DMS53 treated with DMSO at 0.1 percent for 48 hours (cell line): ENCODE data around the gene NELFB.
A peak's percentile ranks its signal among the peaks of the same experiment; 100 is the strongest.

Experiments used
- DNase-seq: peaks from one replicate; lab custom pipeline; 2025; ENCODE audit not compliant: unreplicated experiment; lab: John Stamatoyannopoulos, UW

The NELFB gene

DNA sequence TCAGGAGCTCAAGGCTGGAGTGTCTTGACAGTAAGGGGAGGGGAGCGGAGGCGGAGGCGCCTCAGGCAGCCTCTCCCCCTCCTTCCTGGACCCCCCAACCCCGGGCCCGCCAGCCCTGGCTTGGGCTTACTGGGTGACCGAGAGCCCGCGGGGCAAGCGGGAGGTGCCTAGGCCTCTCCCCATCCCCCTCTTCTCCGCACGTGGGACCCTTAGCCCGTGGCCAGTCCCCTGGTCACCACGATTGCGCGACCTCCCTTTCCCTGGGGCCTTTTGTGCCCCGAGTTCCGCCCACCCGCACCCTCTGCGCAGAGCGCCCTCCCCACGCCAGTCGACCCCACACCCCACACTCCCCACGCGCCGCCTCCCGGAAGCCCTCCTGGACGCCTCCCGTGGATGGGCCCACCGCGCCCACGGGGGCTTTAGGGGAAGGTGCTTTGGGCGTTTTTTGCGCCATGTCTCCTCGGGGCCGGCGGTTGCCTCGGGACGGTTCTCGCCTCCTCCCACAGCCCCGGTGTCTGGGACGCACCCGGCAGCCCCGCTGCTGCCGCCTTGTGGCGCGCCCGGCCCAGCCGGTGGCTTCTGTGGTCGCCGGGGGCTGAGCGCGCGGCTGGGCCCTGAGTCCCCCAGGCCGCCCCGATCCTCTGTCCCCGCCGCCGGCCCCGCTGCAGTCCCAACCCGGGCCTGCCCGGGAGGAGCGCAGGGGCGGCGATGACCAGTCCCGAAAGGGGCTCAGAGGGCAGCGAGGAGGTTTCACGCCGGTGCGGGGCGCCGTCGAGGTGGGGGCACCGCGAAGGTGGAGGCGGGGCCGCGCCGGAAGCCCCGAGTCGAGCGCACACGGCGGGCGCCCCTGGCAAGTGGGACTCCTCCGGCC lies 25.6 kb downstream of the NELFB start:
- DNase-seq, result no peak

DNA sequence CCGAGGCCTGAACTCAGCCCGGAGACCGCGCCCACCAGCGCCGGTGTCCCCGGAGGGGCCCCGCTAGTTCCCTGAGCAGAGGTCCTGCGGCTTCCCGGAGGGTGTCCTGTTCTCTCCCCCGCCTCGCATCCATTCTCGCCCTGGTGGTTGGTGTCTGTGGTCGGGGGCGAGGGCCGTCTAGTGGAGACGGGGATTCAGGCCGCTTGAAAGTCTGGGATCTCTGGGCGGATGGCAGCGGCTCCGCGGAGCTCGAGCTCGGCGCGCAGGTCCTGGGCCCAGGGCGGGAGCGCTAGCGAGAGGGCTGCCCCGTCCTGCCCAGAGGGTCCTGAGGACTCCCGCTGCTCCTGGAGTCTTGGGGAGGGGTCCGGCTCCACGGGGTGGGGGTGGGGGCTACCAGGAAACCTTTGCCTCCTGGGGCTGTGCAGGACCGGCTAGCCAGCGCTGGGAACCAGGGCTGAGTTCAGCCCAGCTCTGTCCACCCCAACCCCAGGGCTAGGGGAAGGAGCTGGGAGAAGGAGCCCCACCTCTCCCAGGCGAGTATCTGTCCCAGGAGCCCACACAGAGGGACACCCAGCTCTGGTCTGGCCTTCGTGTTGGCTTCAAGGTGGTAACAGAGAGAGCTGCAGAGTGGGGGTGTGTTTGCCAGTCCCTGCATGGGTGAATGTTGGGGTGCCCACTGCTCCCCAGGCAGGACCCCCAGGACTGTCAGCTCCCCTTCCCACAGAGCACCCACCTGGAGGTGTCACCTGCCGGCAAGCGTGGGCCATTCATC lies 26.4 kb downstream of the NELFB start:
- no peak for DNase-seq

DNA sequence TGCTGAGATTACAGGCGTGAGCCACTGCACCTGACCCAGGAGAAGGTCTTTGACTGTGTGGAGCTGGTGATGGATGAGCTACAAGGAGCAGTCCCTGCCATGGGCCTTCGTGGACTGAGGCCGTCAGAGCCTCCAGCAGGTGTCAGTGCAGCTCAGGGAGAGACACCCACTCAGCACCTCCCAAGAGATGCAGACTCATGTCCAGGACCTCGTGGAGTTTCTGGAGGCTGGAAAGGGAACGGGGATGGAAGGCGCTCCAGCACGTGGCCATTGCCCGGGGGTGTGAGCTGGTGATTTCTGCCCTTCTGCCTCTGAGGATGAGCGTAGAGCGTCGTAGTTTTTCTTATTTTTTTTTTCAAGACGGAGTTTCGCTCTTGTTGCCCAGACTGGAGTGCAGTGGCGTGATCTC lies 31.9 kb downstream of the NELFB start:
- DNase-seq, result peak; percentile 66

DNA sequence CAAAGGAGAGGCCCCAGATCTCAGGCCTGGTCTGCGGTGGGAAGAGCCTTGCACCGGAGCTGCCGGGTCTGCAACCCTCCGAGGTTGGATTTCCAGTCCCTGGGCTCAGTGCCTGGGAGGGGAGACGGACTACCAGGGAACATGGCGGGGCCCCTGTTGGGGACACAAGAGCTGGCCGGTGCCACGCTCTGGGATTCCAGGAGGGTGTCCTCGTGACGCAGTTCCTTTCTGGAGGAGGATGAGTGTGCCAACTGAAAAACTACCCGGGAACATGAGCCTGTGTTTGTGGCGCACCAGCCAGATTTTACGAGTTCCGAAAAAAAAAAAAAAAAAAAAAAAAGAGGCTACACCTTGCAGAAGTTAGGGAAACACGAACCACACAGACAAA lies 38.0 kb downstream of the NELFB start:
- DNase-seq, result no peak

DNA sequence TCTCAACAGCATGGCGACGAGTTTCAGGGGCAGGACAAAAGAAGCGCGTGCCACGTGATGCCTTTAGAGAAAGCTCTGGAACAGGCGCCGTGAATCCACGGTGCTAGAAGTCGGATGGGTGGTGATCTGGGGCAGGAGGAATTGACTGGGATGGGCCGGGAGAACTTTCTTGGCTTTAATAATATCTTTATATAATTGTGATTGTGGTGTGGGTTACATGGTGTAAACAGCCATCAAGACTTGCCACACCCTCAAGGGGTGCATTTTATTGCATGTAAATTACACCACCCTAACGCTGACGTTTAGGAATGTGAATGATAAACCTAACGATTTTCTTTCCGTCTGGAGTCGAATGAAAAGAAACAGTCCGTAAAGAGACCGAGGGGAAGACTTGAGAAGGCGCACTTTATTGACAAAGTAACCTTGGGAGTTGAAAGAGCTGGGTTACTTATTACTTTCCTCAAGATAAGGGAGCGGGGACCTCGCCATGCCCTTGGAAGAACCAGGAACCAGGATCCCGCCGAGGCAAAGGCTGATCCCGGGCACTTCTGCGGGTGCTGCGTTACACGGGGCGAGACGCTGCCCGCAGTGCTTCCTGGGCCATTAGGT lies 38.5 kb downstream of the NELFB start:
- no peak for DNase-seq

DNA sequence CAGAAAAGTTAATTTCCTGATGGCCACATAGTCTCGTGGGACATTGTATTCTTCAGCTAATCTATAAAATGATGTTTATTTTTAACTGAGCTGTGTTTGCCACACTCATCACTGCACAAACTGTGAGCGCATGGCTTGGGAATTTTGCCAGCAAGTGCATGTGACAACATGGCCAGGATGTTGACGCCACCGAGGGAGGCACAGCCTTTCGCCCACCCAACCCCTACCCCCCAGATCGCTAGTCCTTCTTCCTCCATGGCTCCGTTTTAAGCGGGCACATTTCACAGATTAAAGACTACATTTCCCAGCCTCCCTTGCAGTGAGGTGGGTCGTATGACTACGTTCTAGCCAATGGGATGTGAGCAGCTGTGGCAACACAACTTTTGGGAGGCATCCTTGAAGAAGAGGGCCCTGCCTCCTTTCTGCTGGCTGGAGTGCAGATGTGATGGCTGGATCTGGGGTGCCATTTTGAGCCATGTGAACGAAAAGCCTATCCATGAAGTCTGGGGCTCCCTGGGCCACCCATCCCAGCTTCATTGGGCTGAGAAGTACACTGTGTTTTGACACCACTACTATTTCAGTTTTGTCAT lies 39.1 kb downstream of the NELFB start:
- DNase-seq, result peak; percentile 35

DNA sequence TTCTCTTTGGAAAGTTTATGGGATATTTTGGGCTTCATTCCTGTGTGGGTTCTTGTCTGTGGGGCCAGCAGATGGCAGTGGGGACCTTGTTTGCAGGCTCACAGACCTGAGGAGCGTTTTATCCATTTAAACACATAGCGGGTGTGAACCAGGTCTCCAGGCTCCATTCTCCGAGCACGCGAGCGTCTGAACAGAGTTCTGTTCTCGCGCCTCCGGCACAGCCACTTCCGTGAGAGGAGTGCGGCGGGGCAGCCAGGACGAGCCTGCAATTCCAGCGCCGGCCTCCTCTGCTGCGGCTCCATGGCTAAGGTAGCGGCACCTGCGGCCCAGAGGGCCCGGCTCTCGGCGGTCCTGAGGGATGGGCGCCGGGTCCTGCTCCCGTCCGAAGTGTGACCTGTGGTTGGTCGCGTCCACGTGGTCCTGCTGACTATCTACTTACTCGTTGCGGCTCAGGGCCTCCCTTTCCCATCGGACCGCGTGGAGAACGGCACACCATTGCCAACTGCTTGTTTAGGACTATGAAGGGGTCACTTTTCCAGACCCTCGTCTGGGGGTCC lies 39.6 kb downstream of the NELFB start:
- DNase-seq, result peak; percentile 49

DNA sequence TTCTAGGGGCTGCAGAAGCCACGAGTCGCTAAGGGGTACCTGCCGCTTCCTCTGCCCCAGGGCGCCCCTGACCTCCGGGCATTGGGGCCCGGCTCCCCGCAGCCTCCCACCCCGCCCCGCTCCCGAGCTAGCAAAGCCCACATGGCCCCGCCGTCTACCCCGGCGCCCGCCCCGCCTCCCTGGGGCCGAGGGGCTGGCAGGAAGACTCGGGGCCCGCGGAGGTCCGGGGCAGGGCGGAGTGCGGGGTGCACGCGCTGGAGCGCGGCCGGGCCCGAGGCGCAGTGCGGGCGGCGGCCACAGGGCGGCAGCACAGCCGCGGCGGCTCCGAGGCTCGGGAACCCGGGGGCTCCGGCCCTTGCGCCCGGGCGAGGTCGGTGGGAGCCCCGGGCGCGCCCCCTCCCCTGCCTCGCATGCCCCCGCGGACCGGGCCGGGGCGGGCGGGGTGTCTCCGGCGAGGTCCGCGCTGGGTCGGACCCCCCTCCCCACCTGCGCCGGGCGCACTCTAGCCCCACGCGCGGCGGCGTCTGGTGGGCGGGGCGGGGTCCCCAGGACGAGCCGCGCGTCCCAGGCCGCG lies 40.2 kb downstream of the NELFB start:
- peak; percentile 11 for DNase-seq

DNA sequence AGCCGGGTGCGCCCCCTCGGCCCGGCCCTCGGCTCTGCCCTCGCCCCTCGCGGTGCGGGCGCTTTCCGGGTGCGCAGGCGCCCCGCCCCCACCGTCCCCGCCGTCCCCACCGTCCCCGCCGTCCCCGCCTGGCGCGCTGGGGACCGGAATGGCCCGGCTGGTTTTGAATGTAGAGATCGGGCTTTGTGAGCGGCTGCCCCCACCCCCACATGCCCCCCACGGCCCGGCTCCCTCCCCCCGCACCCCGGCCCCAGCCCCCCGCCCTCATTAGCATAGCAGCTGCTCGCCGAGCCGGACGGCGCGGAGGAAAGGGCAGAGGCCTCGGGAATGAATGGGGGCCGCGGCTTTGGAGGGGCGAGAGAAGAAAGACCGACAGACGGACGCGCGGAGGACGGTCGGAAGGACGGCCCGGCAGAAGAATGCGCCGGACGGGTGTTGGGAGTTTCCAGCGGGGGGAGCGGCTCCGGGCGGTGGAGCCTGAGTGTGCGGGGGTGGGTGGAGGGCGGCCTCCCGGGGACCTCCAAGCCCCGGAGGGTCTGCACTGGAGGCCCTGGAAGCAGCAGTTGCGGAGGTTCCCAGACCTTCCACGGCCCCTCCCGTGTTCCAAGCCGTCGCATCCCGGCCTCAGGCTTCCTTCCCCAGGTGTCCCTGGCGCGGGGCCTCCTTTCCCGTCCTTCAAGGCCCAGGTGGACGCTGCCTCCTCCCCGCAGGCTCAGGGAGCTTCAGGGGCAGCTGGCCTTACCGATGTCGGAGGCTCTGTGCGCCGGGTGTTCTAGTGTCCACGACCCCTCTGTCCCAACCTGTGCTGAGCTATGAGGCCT lies 40.9 kb downstream of the NELFB start:
- no peak for DNase-seq

DNA sequence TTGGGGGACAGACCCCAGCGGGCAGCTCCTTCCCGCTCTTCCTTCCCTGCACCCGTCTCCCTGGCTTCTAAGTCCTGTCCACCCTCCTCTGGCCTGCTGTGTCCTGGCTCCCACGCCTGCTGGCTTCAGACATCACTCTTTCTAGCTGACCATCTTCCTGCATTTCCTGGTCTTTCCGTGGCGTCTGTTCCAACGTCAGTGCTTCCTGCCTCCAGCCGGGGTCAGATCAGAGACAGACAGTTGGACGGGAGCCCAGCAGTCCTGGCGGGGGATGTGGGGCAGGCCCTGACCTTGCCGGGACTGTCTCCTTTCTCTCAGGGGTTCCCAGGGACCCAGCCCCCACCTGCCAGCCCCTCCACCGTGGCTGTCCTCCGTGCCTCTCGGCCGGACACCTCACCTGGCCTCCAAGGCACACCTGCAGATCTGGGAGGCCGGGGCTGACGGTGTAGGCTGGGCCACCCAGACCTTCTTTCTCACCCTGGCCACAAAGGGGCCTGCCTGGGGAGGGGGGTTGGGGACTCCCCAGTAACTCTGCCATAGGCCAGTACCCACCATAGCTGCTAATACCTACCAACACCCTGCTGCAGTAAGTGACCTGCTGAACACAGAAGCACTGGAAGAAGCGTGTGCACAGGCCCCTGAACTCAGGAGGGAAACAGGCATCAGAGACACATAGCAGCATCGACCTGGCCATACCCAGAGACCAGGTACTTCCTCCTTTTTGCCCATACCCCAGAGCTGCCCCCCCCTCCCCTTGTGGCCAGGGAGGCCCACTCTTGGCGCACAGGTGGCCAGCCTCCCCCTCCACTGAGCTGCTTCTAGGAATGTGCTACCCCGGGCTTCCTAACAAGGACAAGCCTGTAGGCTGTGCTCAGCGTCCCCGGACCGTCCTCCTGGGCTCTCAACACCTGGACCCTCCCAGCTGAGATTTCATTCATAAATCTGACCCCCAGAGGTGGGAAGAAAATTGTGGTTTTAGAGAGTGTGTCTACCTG lies 41.8 kb downstream of the NELFB start:
- DNase-seq, result no peak

DNA sequence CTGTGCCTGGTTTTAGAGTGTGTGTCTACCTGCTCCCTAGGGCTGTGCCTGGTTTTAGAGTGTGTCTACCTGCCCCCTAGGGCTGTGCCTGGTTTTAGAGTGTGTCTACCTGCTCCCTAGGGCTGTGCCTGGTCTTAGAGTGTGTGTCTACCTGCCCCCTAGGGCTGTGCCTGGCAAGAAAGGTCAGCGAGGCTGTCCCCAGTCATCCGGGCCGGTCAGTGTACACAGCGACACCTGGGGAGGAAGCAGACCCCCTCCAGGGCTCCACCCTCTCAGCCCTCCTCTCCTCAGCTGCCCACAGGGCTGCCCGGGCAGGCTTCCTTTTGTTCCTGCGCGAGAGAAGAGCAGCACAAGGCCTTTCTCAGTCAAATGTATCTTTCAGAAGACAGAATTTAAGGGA lies 42.8 kb downstream of the NELFB start:
- DNase-seq, result no peak

DNA sequence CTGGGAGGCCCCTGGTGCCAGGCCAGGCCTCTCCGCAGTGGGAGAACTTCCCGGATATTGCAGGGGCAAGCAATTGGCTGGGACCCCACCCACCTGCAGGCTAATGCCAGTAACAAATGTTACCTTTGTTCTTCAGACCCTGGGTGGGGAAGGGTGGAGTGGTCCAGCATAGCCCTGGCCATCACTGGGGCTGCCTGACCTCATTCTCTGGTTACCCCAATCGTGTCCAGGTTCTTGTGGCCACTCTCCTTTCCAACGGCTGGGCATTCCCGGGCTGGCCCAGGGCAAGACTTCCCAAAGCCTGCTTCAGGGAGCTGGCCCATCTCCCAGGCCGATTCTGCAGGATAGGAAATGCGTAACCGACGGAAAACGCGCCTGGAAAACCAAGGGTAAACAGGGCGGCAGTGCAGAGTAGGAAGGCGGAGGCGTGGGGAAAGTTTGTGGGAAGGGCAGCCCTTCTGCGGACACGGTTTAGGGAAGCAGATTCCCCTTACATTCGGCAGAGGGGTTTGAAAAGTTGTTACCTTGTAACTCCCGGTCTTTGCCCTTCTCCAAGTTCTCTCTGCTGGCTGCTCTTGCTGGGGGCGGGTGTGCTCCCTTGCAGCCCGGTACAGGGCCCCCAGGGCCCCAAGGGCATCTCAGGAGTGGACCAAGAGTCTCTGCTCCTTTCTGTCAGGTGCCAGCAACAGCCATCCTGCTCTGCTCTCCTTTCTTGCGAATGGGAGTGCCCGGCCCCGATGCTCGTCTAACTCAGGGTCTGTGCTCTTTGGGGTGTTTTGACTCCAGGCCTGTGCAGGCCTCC lies 43.5 kb downstream of the NELFB start:
- DNase-seq, result no peak

DNA sequence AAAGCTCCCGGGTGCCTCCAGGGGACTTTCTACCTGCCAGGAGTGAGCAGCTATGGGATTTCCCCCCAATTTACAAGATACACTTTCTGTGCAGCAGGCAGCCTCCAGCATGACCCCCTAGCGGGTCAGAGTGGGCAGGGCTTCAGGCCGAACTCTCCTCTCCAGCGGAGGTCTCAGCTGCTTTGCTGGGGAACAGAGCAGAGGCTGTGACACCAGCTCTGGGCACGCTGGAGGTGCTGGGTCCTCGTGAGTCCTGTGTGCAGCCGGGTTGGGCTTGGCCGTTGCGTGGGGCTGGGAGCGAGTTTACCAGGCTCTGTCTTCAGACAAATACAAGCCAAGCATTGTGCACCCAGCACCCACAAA lies 44.1 kb downstream of the NELFB start:
- no peak for DNase-seq

DNA sequence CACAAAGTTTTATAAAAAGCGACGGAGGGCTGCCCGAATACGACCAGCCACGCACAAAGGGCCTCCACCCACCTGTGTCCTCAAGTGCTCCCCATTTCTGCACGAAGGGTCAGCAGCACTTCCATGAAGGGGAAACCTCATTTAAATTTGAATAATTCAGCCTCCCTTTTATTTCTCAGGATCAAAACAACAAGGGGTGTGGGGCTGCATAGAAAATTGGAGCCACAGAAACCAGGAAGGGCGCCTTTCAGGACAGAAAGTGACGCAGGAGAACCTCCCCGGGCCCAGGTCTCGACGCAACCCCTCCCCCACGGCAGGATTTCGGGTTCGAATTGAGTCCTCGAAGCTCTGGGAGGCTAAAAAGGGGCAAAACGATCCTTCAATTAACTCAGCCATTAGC lies 44.8 kb downstream of the NELFB start:
- no peak for DNase-seq

DNA sequence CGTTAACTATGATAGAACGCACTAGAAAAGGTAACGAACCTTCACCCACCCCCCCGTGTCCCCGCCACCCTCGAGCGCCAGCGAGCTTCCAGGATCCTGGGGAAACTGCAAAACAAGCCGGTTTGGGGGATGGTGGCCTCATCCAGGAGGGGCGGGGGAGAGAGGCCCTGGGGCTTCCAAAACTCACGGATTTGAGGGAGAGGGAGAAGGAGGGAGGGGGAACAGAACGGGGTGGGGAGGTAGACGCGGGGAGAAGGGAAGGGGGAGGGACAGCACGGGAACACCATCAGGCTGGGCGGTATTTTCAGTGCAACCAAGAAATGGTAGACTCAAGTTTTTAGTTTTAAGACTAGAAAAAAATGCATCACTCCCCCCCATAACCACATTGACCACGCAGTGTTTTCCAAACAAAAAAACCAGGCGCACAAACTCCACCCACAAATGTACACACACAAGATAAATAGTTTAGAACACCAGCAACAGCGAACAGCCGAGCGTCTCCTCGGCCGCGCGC lies 45.5 kb downstream of the NELFB start:
- no peak for DNase-seq

DNA sequence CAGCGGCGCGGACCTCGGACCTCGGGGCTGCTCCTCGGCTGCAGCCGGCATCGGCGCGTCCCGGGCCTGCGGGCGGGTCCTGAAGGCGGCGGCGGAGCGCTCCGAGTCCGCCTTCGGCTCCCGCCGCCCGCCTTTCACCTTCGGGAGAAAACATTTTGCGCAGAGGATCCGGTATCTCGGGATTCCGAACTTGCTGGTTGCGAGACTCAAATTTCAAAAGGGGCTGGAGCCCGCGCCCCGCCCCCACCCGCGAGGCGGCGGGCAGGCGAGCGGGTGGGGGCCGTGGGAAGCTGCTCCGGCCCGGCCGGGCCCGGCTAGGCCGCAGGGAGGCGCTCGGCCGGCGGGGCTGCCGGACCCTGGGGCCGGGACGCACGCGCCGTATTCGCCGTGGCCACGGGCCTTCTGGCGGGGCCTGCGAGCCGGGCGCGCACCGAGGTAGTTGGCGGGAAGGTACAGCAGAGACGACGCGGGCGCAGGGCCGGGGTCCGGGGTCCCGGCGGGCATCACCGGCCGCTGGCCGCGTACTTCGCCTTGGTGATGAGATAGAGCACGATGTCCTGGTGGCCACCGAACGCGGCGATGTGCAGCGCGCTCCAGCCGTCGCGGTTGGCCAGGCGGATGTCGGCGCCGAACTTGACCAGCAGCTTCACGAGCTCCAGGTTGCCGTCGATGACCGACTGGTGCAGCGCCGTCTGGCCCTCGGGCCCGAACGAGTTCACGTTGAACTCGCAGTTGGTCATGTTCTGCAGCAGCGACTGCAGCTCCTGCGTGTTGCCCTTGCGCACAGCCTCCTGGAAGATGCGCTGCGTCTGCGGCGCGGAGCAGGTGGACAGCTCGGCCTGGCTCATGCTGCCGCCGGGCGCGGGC lies 46.2 kb downstream of the NELFB start:
- DNase-seq, result peak; percentile 31

DNA sequence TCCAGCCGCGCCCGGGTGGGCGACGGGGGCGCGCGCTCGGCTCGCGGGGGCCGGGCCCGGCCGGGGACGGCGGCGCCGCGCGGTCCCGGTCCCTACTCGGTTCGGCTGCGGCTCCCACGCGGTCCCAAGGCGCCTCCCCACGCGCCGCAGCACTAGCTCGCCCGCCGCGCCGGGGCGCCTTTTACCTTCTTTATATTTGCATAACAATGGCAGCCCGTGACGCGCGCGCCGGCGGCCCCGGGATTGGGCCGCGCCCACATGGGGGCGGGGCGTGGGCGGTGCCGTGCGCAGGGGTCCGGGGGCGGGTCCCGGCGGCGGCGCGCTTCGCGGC lies 47.0 kb downstream of the NELFB start, which contains the start of gene NRARP:
Gene NRARP, minus strand, starts transcription at position 154 of the 331 bp plus-strand sequence. CDS start 343 bp downstream, outside the sequence.
- DNase-seq, result peak; percentile 73
